ENCODE results near the gene IRF5. TPM values are rescaled to one million over a fixed set of nuclear protein-coding genes. Genes with fewer than 3 reads are reported as not detected.

Gene IRF5
- polyA plus RNA-seq, 3 donors, result 130 to 170 (median 155) TPM

GRCh38 chr7:128888756-128889095 lies 49.0 kb upstream of the IRF5 start:
- H3K27me3 ChIP-seq (ENCODE audit: control insufficient read depth in 2 of 2, insufficient read depth in 2 of 2, low read length in 2 of 2), result peaks cover 11 to 36% of the 10 kb centered on the region in 2 donors
- no peaks in the 10 kb centered on the region for H3K79me2 ChIP-seq (ENCODE audit: insufficient read depth, low read length)
- no peak for DNase-seq
- intact Hi-C loops (cut with micrococcal nuclease), result loop anchor here in 1 of 2 donors (10.0 kb wide), 1 partner anchor 284 kb away; no protein-coding TSS in a partner anchor
- H3K4me3 ChIP-seq (replicated peaks in 1 of 3; ENCODE audit: low read depth in 2 of 3, low read length in 3 of 3), result no peak overlapping the region
- H3K9me3 Mint-ChIP-seq, result peaks cover 0 to 5% (median 2%) of the 10 kb centered on the region in 7 donors
- no peak overlapping the region for H3K27ac Mint-ChIP-seq
- no peak overlapping the region for H3K4me3 Mint-ChIP-seq
- no peak overlapping the region for H3K27ac ChIP-seq (ENCODE audit: low read depth in 1 of 2, low read length in 2 of 2)
- H3K9ac ChIP-seq (ENCODE audit: insufficient read depth, low read length, poor library complexity, severe bottlenecking), result no peak overlapping the region
- H3K4me1 Mint-ChIP-seq, result peaks cover under 1% of the 10 kb centered on the region
- H3K4me1 ChIP-seq (ENCODE audit: control insufficient read depth in 1 of 2, insufficient read depth in 2 of 2, low read length in 2 of 2), result peaks cover 5 to 8% of the 10 kb centered on the region in 2 donors
- peaks cover 0 to 2% of the 10 kb centered on the region in 2 donors for H3K36me3 Mint-ChIP-seq
- H4K20me1 ChIP-seq (ENCODE audit: insufficient read depth, low read length), result no peaks in the 10 kb centered on the region
- H3K36me3 ChIP-seq (replicated peaks in 1 of 2; ENCODE audit: control insufficient read depth in 1 of 2, insufficient read depth in 2 of 2, low read length in 2 of 2), result no peaks in the 10 kb centered on the region
- TF ChIP-seq CTCF (IDR thresholded peaks at IDR 0.05), result no peak
- H2AFZ ChIP-seq (ENCODE audit: insufficient read depth, low read depth, low read length, poor library complexity, severe bottlenecking), result no peak overlapping the region
- H3K4me2 ChIP-seq (replicated peaks; ENCODE audit: extremely low read depth, low read length, poor library complexity, severe bottlenecking), result no peak overlapping the region
- peaks cover 22 to 40% (median 32%) of the 10 kb centered on the region in 3 donors for H3K27me3 Mint-ChIP-seq (ENCODE audit: low read depth in 3 of 3)
- no peaks in the 10 kb centered on the region for H3K9me3 ChIP-seq (replicated peaks in 1 of 2; ENCODE audit: control insufficient read depth in 1 of 2, insufficient read depth in 1 of 2, low read length in 2 of 2)
- WGBS (ENCODE audit: insufficient coverage), result 93% methylated on average over 8 of the region's 11 CpGs

DNA sequence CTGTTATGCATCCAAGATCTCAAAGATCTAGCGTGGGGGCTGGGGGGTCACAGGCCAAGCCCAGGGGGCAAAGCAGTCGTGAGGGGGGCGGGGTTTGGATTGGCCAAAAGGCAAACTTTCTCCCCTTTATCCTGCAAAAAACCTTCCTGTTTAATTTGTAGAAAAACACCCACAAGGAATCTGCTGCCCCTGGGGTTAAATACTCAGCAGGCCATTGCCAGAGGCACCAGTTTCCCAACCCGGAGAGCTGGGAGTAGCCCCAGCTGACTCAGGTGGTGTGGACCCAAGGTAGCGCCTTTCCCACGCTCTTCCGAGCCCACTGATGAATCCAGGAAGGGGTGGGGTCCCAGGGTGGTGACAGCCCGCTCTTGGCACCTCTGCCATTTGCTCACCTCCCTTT lies 48.6 kb upstream of the IRF5 start:
- DNase-seq, result no peak
- H3K27me3 Mint-ChIP-seq (ENCODE audit: low read depth in 3 of 3), result peaks cover 22 to 40% (median 32%) of the 10 kb centered on the region in 3 donors
- Histone ChIP-seq H2AFZ (ENCODE audit: insufficient read depth, low read depth, low read length, poor library complexity, severe bottlenecking) (no peak overlapping the region), H3K4me2 (replicated peaks; ENCODE audit: extremely low read depth, low read length, poor library complexity, severe bottlenecking) (no peak overlapping the region), H3K79me2 (ENCODE audit: insufficient read depth, low read length) (no peaks in the 10 kb centered on the region), H4K20me1 (ENCODE audit: insufficient read depth, low read length) (no peaks in the 10 kb centered on the region), H3K9ac (ENCODE audit: insufficient read depth, low read length, poor library complexity, severe bottlenecking) (no peak overlapping the region), H3K9me3 (replicated peaks in 1 of 2; ENCODE audit: control insufficient read depth in 1 of 2, insufficient read depth in 1 of 2, low read length in 2 of 2) (no peaks in the 10 kb centered on the region), H3K27me3 (ENCODE audit: control insufficient read depth in 2 of 2, insufficient read depth in 2 of 2, low read length in 2 of 2) (peaks cover 11 to 36% of the 10 kb centered on the region in 2 donors), H3K4me3 (replicated peaks in 1 of 3; ENCODE audit: low read depth in 2 of 3, low read length in 3 of 3) (no peak overlapping the region), H3K36me3 (replicated peaks in 1 of 2; ENCODE audit: control insufficient read depth in 1 of 2, insufficient read depth in 2 of 2, low read length in 2 of 2) (no peaks in the 10 kb centered on the region), H3K4me1 (ENCODE audit: control insufficient read depth in 1 of 2, insufficient read depth in 2 of 2, low read length in 2 of 2) (peaks cover 5 to 8% of the 10 kb centered on the region in 2 donors), H3K27ac (ENCODE audit: low read depth in 1 of 2, low read length in 2 of 2) (no peak overlapping the region)
- 94% methylated on average over 2 of the region's 8 CpGs for WGBS (ENCODE audit: insufficient coverage)
- no peaks in the 10 kb centered on the region for H3K4me1 Mint-ChIP-seq
- no peak for TF ChIP-seq CTCF (IDR thresholded peaks at IDR 0.05)
- H3K9me3 Mint-ChIP-seq, result peaks cover 0 to 5% (median 2%) of the 10 kb centered on the region in 7 donors
- H3K4me3 Mint-ChIP-seq, result peak overlapping the region in 1 of 2 donors; percentile 26
- intact Hi-C loops (cut with micrococcal nuclease), result loop anchor here in 1 of 2 donors (10.0 kb wide), 1 partner anchor 284 kb away; no protein-coding TSS in a partner anchor
- H3K27ac Mint-ChIP-seq, result no peak overlapping the region
- peaks cover 0 to 2% of the 10 kb centered on the region in 2 donors for H3K36me3 Mint-ChIP-seq
